GM10266 (cell line): ENCODE measurements around the gene KIAA0513.

Experiments used
- DNase-seq: peaks from one replicate; pipeline ENCODE4 v3.0.0; 2012; ENCODE audit errors: extremely low spot score
- TF ChIP-seq, protein P1 (sequence below): IDR thresholded peaks from 2 replicates; pipeline ENCODE4 v1.5.1; 2012; ENCODE audit warnings: mild to moderate bottlenecking, low read depth; ENCODE audit not compliant: control insufficient read depth, insufficient read depth; ENCODE audit errors: missing control alignments

The KIAA0513 gene

DNA sequence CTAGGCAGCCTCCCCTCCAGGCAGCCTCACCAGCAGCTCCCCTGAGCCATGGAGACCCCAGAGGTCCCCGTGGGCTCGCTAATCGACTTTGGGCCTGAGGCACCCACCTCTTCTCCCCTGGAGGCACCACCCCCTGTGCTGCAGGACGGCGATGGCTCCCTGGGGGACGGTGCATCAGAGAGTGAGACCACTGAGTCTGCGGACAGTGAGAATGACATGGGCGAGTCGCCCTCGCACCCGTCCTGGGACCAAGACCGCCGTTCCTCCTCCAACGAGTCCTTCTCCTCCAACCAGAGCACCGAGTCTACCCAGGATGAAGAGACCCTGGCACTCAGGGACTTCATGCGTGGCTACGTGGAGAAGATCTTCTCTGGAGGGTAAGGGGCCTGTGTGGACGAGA, 39.4 kb downstream of the KIAA0513 start:
- DNase-seq, result no peak
- TF ChIP-seq, protein P1, sequence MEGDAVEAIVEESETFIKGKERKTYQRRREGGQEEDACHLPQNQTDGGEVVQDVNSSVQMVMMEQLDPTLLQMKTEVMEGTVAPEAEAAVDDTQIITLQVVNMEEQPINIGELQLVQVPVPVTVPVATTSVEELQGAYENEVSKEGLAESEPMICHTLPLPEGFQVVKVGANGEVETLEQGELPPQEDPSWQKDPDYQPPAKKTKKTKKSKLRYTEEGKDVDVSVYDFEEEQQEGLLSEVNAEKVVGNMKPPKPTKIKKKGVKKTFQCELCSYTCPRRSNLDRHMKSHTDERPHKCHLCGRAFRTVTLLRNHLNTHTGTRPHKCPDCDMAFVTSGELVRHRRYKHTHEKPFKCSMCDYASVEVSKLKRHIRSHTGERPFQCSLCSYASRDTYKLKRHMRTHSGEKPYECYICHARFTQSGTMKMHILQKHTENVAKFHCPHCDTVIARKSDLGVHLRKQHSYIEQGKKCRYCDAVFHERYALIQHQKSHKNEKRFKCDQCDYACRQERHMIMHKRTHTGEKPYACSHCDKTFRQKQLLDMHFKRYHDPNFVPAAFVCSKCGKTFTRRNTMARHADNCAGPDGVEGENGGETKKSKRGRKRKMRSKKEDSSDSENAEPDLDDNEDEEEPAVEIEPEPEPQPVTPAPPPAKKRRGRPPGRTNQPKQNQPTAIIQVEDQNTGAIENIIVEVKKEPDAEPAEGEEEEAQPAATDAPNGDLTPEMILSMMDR, result no peak

DNA sequence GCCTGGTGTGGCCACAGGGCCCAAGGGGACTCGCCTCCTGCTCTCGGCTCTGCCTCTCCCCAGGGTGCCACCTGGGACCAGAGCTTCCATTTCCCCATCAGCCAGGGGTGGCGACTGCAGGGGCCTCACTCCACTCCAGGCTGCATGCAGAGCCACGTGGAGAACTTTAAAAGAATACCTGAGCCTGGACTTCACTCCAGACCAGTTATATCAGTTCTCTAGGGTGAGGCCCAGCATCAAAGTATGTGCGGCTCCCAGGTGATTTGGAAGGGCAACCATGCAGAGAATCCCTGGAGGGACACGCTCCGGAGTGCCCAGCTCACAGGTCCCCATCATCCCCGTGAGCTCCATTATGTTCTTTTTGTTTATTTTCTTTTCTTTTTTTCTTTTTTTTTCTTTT, 39.8 kb downstream of the KIAA0513 start:
- no peak for DNase-seq
- TF ChIP-seq, protein P1, result no peak

DNA sequence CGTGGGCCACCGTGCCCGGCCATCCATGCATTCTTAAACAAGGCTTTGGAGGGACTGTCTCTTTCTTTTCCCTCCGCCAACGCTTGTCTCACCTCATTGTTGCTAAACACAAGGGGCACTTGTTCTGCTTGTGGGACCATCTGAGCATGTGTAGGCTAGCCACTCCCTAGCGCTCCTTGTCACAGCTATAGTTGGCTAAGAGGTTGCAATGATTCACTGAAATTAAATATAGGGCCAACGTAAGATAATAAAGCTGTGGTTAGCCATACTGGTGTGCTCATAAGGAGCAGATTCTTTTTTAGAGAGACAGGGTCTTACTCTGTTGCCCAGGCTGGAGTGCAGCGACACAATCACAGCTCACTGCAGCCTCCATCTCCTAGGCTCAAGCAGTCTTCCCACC, 41.2 kb downstream of the KIAA0513 start:
- TF ChIP-seq, protein P1, result no peak
- DNase-seq, result no peak

DNA sequence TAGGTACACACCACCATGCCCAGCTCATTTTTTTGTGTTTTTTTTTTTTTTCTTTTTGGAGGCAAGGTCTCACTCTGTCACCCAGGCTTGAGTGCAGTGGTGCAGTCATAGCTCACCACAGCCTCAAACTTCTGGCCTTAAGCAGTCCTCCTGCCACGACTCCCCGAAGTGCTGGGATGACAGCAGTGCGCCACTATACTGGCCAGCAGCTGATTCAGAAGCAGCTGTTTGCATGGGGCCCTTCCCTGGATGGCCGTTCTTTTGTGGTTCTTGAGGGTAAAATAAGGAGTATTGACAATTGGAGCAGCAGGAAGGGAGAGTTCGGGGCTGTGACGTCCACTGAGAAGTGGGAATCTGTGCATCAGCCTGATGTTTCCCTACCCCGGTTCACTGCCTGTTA, 41.6 kb downstream of the KIAA0513 start:
- TF ChIP-seq, protein P1, result no peak
- DNase-seq, result no peak

DNA sequence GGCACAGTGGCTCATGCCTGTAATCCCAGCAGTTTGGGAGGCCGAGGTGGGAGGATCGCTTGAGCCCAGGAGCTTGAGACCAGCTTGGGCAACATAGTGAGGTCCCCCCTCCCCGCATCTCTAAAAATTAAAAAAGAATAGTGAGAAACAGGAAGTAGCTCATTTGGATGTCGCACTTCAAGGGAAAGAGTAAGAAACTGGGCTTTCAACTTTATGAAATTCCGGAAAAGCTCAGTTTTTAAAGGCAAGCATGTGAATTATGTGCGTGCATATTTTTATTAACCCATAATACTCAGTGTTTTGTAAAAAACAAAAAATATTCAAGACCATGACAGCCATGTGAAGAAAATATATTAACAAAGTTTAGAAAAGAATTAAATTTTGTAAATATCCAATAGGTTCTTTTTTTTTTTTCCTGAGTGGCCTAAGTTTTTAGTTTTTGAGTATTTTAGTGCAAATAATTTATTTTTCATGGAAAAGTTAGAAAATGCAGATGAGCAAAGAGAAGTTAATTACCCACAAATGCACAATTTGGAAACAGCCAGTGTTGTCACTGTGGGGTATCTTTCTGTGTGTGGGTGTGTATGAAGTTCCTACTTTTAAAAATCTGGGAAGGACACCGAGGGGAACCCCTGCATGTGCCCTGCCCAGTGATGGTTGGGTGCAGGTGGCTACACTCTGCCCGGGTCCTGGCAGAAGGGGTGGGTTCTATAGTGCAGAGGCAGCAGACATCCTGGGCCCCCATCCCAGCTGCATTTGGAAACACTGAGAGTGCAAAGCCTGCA, 44.7 kb downstream of the KIAA0513 start:
- TF ChIP-seq, protein P1, result no peak
- no peak for DNase-seq

DNA sequence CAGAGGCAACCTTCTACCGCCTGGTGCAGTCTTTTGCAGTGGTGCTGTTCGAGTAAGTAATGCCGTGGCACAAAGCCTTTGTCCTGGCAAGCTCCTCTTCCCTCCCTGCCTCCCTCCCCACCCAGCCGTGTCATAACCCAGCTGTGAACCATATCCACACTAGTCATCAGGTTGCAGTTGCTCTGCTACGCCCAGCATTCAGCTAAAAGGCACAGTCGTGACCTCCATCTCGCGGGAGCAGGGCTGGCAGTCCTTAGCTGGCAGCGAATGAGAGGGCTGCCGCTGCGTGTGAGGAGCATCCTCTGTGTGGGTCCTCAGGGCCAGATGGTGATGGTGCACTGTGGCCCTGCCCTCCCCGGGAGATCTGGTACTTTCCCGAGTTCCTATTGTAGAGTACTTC, 45.4 kb downstream of the KIAA0513 start:
- DNase-seq, result no peak
- TF ChIP-seq, protein P1, result no peak

DNA sequence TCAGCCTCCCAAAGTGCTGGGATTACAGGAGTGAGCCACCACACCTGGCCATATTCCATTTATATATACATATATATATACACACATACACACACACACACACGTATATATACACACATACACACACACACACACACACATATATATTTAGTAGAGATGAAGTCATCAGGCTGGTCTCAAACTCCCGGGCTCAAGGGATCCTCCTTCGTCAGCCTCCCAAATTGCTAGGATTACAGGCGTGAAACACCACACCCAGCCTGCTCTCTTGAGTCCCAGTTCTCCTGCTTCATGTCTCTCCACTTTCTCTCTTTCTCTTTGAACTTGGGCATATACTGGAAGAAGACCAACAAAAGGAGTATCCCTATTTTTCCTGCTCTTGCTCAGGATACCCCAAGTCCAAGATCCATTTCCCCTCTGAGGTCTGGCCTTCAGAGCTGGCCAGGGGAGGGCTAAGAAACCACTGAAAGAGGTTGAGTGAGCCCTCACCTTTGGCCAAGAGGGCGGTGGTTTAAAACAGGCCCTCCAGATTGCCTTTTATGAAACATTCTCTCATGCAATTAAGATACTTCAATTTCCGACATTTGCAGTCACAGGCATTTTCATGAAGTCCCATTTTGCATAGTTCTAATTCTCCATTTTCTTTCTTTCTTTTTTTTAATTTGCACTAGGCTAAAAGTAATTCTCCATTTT, 46.8 kb downstream of the KIAA0513 start:
- DNase-seq, result no peak
- TF ChIP-seq, protein P1, result no peak
